WTC11 (cell line): ENCODE results near the gene PHKA1. TPM values are rescaled to one million over a fixed set of nuclear protein-coding genes. Genes with fewer than 3 reads are reported as not detected.

Experiments
- ATAC-seq: fragments of 200-7000 bp; cut with Tn5 transposase; 2 replicates; pipeline ENCODE4 v1.10.0; 2021; ENCODE audit warnings: mild to moderate bottlenecking, moderate library complexity
- CTCF ChIA-PET: fragments of 300-600 bp; sonication (Branson Sonifier 250); formaldehyde crosslinking; loops from one replicate; lab custom pipeline; 2021; ENCODE audit warnings: antibody characterized with exemption; lab: Charles Lee
- POLR2A ChIA-PET: fragments of 350-600 bp; sonication (Branson Sonifier 250); formaldehyde crosslinking; loops from one replicate; lab custom pipeline; 2021; ENCODE audit warnings: antibody characterized with exemption; lab: Charles Lee
- DNase-seq: peaks from one replicate; pipeline ENCODE4 v3.0.0; 2021; ENCODE audit warnings: low spot score
- H3K27ac Mint-ChIP-seq: 2 replicates; pipeline ENCODE4 v1.8.0; 2021; ENCODE audit warnings: mixed read lengths
- H3K27me3 Mint-ChIP-seq: 2 replicates; pipeline ENCODE4 v1.8.0; 2021; ENCODE audit warnings: low read depth, mild to moderate bottlenecking, moderate library complexity, mixed read lengths
- H3K36me3 Mint-ChIP-seq: 2 replicates; pipeline ENCODE4 v1.8.0; 2021; ENCODE audit warnings: mixed read lengths
- H3K4me1 Mint-ChIP-seq: 2 replicates; pipeline ENCODE4 v1.8.0; 2022; ENCODE audit warnings: mixed read lengths
- H3K4me3 Mint-ChIP-seq: 2 replicates; pipeline ENCODE4 v1.8.0; 2021; ENCODE audit warnings: mild to moderate bottlenecking, moderate library complexity, mixed read lengths
- H3K9me3 Mint-ChIP-seq: 2 replicates; pipeline ENCODE4 v1.8.0; 2021; ENCODE audit warnings: mixed read lengths
- ELF4 ChIP-seq: sonication (generic); formaldehyde crosslinking; IDR thresholded peaks from 2 replicates; pipeline ENCODE4 v1.8.1; 2022; ENCODE audit warnings: low read depth, mild to moderate bottlenecking, moderate library complexity, missing genetic modification reagents
- EMX1 ChIP-seq: fragments of 250-450 bp; sonication (Bioruptor Pico); IDR thresholded peaks from 2 replicates; pipeline ENCODE4 v1.8.0; 2021; ENCODE audit warnings: mild to moderate bottlenecking
- FOXK1 ChIP-seq: sonication (generic); formaldehyde crosslinking; IDR thresholded peaks from 2 replicates; pipeline ENCODE4 v1.8.0; 2022; ENCODE audit warnings: mild to moderate bottlenecking, moderate library complexity, missing genetic modification reagents
- FOXP1 ChIP-seq: sonication (generic); formaldehyde crosslinking; IDR thresholded peaks from 2 replicates; pipeline ENCODE4 v1.8.0; 2022; ENCODE audit warnings: missing genetic modification reagents, mild to moderate bottlenecking, moderate library complexity, borderline replicate concordance
- PRRX2 ChIP-seq: fragments of 250-450 bp; sonication (Bioruptor Pico); IDR thresholded peaks from 2 replicates; pipeline ENCODE4 v1.8.0; 2021; ENCODE audit warnings: mild to moderate bottlenecking
- RELA ChIP-seq: sonication (generic); formaldehyde crosslinking; IDR thresholded peaks from 2 replicates; pipeline ENCODE4 v1.8.1; 2022; ENCODE audit warnings: missing genetic modification reagents, mild to moderate bottlenecking, borderline replicate concordance
- SMAD4 ChIP-seq: sonication (generic); formaldehyde crosslinking; IDR thresholded peaks from 2 replicates; pipeline ENCODE4 v1.8.0; 2022; ENCODE audit warnings: mild to moderate bottlenecking, missing genetic modification reagents
- TCF7 ChIP-seq: sonication (generic); formaldehyde crosslinking; IDR thresholded peaks from 2 replicates; pipeline ENCODE4 v1.8.0; 2022; ENCODE audit warnings: mild to moderate bottlenecking, low read depth, missing genetic modification reagents, moderate library complexity
- TP53 ChIP-seq: sonication (generic); formaldehyde crosslinking; IDR thresholded peaks from 2 replicates; pipeline ENCODE4 v1.8.1; 2023; ENCODE audit warnings: mild to moderate bottlenecking, missing genetic modification reagents
- ZNF232 ChIP-seq: sonication (generic); formaldehyde crosslinking; IDR thresholded peaks from 2 replicates; pipeline ENCODE4 v1.8.0; 2022; ENCODE audit warnings: mild to moderate bottlenecking, missing genetic modification reagents
- total RNA-seq: library from RNA; stranded (reverse); gene quantifications from 3 replicates; pipeline ENCODE4 v1.2.3, GENCODE V29; 2021
- TF ChIP-seq, protein P1 (sequence below): sonication (generic); formaldehyde crosslinking; IDR thresholded peaks from 2 replicates; pipeline ENCODE4 v1.8.0; 2022; ENCODE audit warnings: missing genetic modification reagents
- TF ChIP-seq, protein P2 (sequence below): sonication (generic); formaldehyde crosslinking; IDR thresholded peaks from 2 replicates; pipeline ENCODE4 v1.8.0; 2023; ENCODE audit warnings: missing genetic modification reagents, mild to moderate bottlenecking, borderline replicate concordance
- TF ChIP-seq, protein P3 (sequence below): sonication (generic); formaldehyde crosslinking; conservative IDR thresholded peaks from 2 replicates; pipeline ENCODE4 v1.8.1; 2023; ENCODE audit warnings: mild to moderate bottlenecking, low read depth, missing genetic modification reagents, moderate library complexity
- TF ChIP-seq, protein P4 (sequence below): sonication (generic); formaldehyde crosslinking; IDR thresholded peaks from 2 replicates; pipeline ENCODE4 v1.8.1; 2023; ENCODE audit warnings: mild to moderate bottlenecking, missing genetic modification reagents
- TF ChIP-seq, protein P5 (sequence below): sonication (generic); formaldehyde crosslinking; IDR thresholded peaks from 2 replicates; pipeline ENCODE4 v1.8.0; 2023; ENCODE audit warnings: missing genetic modification reagents
- TF ChIP-seq, protein P6 (sequence below): fragments of 250-450 bp; sonication (Bioruptor Pico); IDR thresholded peaks from 2 replicates; pipeline ENCODE4 v1.9.0; 2021; ENCODE audit warnings: moderate library complexity, mild to moderate bottlenecking, inconsistent platforms, borderline replicate concordance

PHKA1 gene
- total RNA-seq, 1 experiment from 2014 or later: 9.9 TPM

DNA sequence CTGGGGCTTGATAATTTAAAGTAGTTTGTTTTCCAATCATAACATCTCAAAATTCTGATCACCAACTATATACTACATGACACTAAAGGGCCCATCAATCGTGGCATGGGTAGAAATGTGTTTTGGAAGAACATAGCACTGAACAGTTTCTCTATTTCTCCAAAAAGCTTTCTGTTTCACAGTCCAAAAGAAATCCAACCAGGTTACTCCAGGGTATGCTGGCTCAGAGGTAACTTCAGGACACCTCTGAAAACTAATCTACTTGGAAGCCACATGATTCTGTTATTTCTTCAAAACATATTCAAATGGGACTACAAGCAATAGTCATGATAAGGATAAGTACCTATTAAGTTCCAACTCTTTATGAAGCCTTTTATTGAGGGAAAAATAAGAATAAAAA is 8.3 kb downstream of the PHKA1 start:
- no peaks in the 10 kb centered on the region for H3K27me3 Mint-ChIP-seq
- no peaks in the 10 kb centered on the region for H3K9me3 Mint-ChIP-seq

DNA sequence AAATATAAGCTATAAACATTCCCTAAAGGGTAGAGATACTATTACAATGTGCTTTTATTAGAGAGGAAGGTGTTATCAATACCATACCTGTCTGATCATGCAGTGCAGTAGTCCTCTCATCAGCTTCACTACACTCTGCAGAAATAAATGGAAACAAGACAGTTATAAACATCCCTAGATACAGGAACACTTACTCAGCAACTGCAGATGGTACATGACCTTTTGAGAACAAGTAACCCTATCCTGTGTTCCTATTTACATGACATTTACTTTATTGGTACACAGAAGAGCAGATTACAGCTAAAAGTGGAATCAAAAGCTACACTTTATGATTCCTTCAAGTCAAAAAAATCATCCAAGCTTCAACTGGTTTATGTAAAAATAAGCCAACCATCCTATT is 9.0 kb downstream of the PHKA1 start:
- H3K27me3 Mint-ChIP-seq: no peaks in the 10 kb centered on the region

More for the DNA sequence above, 8.3 kb downstream of the PHKA1 start:
- H3K4me3 Mint-ChIP-seq: no peak overlapping the region
- ChIA-PET POLR2A (no interaction called here), CTCF (interaction anchor here (1.4 kb wide), 1 partner anchor 408 kb away, joined by 4 read pairs; no protein-coding TSS in a partner anchor)
- no peak overlapping the region for H3K27ac Mint-ChIP-seq
- DNase-seq (no peak), ATAC-seq (no peak)
- TF ChIP-seq ZNF232 (CRISPR knock-in tag): no peak
- TF ChIP-seq, protein P1, sequence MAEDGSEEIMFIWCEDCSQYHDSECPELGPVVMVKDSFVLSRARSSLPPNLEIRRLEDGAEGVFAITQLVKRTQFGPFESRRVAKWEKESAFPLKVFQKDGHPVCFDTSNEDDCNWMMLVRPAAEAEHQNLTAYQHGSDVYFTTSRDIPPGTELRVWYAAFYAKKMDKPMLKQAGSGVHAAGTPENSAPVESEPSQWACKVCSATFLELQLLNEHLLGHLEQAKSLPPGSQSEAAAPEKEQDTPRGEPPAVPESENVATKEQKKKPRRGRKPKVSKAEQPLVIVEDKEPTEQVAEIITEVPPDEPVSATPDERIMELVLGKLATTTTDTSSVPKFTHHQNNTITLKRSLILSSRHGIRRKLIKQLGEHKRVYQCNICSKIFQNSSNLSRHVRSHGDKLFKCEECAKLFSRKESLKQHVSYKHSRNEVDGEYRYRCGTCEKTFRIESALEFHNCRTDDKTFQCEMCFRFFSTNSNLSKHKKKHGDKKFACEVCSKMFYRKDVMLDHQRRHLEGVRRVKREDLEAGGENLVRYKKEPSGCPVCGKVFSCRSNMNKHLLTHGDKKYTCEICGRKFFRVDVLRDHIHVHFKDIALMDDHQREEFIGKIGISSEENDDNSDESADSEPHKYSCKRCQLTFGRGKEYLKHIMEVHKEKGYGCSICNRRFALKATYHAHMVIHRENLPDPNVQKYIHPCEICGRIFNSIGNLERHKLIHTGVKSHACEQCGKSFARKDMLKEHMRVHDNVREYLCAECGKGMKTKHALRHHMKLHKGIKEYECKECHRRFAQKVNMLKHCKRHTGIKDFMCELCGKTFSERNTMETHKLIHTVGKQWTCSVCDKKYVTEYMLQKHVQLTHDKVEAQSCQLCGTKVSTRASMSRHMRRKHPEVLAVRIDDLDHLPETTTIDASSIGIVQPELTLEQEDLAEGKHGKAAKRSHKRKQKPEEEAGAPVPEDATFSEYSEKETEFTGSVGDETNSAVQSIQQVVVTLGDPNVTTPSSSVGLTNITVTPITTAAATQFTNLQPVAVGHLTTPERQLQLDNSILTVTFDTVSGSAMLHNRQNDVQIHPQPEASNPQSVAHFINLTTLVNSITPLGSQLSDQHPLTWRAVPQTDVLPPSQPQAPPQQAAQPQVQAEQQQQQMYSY (CRISPR knock-in tag): no peak
- no peak for TF ChIP-seq ELF4 (CRISPR knock-in tag)
- TF ChIP-seq, protein P2, sequence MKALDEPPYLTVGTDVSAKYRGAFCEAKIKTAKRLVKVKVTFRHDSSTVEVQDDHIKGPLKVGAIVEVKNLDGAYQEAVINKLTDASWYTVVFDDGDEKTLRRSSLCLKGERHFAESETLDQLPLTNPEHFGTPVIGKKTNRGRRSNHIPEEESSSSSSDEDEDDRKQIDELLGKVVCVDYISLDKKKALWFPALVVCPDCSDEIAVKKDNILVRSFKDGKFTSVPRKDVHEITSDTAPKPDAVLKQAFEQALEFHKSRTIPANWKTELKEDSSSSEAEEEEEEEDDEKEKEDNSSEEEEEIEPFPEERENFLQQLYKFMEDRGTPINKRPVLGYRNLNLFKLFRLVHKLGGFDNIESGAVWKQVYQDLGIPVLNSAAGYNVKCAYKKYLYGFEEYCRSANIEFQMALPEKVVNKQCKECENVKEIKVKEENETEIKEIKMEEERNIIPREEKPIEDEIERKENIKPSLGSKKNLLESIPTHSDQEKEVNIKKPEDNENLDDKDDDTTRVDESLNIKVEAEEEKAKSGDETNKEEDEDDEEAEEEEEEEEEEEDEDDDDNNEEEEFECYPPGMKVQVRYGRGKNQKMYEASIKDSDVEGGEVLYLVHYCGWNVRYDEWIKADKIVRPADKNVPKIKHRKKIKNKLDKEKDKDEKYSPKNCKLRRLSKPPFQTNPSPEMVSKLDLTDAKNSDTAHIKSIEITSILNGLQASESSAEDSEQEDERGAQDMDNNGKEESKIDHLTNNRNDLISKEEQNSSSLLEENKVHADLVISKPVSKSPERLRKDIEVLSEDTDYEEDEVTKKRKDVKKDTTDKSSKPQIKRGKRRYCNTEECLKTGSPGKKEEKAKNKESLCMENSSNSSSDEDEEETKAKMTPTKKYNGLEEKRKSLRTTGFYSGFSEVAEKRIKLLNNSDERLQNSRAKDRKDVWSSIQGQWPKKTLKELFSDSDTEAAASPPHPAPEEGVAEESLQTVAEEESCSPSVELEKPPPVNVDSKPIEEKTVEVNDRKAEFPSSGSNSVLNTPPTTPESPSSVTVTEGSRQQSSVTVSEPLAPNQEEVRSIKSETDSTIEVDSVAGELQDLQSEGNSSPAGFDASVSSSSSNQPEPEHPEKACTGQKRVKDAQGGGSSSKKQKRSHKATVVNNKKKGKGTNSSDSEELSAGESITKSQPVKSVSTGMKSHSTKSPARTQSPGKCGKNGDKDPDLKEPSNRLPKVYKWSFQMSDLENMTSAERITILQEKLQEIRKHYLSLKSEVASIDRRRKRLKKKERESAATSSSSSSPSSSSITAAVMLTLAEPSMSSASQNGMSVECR (CRISPR knock-in tag): no peak
- no peak for TF ChIP-seq TCF7 (CRISPR knock-in tag)
- no peak for TF ChIP-seq SMAD4 (CRISPR knock-in tag)
- TF ChIP-seq FOXK1 (CRISPR knock-in tag): no peak
- H3K36me3 Mint-ChIP-seq: peaks cover 22% of the 10 kb centered on the region
- peaks cover 16% of the 10 kb centered on the region for H3K4me1 Mint-ChIP-seq

More for the DNA sequence above, 9.0 kb downstream of the PHKA1 start:
- H3K4me3 Mint-ChIP-seq: no peak overlapping the region
- TF ChIP-seq, protein P3, sequence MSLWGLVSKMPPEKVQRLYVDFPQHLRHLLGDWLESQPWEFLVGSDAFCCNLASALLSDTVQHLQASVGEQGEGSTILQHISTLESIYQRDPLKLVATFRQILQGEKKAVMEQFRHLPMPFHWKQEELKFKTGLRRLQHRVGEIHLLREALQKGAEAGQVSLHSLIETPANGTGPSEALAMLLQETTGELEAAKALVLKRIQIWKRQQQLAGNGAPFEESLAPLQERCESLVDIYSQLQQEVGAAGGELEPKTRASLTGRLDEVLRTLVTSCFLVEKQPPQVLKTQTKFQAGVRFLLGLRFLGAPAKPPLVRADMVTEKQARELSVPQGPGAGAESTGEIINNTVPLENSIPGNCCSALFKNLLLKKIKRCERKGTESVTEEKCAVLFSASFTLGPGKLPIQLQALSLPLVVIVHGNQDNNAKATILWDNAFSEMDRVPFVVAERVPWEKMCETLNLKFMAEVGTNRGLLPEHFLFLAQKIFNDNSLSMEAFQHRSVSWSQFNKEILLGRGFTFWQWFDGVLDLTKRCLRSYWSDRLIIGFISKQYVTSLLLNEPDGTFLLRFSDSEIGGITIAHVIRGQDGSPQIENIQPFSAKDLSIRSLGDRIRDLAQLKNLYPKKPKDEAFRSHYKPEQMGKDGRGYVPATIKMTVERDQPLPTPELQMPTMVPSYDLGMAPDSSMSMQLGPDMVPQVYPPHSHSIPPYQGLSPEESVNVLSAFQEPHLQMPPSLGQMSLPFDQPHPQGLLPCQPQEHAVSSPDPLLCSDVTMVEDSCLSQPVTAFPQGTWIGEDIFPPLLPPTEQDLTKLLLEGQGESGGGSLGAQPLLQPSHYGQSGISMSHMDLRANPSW: no peak
- TF ChIP-seq, protein P4, sequence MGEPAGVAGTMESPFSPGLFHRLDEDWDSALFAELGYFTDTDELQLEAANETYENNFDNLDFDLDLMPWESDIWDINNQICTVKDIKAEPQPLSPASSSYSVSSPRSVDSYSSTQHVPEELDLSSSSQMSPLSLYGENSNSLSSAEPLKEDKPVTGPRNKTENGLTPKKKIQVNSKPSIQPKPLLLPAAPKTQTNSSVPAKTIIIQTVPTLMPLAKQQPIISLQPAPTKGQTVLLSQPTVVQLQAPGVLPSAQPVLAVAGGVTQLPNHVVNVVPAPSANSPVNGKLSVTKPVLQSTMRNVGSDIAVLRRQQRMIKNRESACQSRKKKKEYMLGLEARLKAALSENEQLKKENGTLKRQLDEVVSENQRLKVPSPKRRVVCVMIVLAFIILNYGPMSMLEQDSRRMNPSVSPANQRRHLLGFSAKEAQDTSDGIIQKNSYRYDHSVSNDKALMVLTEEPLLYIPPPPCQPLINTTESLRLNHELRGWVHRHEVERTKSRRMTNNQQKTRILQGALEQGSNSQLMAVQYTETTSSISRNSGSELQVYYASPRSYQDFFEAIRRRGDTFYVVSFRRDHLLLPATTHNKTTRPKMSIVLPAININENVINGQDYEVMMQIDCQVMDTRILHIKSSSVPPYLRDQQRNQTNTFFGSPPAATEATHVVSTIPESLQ: no peak
- TF ChIP-seq, protein P5, sequence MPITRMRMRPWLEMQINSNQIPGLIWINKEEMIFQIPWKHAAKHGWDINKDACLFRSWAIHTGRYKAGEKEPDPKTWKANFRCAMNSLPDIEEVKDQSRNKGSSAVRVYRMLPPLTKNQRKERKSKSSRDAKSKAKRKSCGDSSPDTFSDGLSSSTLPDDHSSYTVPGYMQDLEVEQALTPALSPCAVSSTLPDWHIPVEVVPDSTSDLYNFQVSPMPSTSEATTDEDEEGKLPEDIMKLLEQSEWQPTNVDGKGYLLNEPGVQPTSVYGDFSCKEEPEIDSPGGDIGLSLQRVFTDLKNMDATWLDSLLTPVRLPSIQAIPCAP: no peak
- no peak for TF ChIP-seq TP53 (CRISPR knock-in tag)
- TF ChIP-seq EMX1 (CRISPR knock-in tag): no peak
- TF ChIP-seq RELA (CRISPR knock-in tag): no peak
- TF ChIP-seq, protein P6, sequence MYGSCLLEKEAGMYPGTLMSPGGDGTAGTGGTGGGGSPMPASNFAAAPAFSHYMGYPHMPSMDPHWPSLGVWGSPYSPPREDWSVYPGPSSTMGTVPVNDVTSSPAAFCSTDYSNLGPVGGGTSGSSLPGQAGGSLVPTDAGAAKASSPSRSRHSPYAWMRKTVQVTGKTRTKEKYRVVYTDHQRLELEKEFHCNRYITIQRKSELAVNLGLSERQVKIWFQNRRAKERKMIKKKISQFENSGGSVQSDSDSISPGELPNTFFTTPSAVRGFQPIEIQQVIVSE: no peak
- TF ChIP-seq PRRX2 (CRISPR knock-in tag): no peak
- no peak for TF ChIP-seq FOXP1
- CTCF ChIA-PET: interaction anchor here (1.4 kb wide), 1 partner anchor 407 kb away, joined by 4 read pairs; no protein-coding TSS in a partner anchor
- no peaks in the 10 kb centered on the region for H3K9me3 Mint-ChIP-seq
- no peak for ATAC-seq
- peaks cover 16% of the 10 kb centered on the region for H3K4me1 Mint-ChIP-seq
- no peak overlapping the region for H3K27ac Mint-ChIP-seq
- no peak for DNase-seq
- peaks cover 28% of the 10 kb centered on the region for H3K36me3 Mint-ChIP-seq
- POLR2A ChIA-PET: no interaction called here
